ENCODE measurements around the gene FILIP1. TPM values are rescaled to one million over a fixed set of nuclear protein-coding genes. Genes with fewer than 3 reads are reported as not detected.

Gene FILIP1
- total and polyA plus RNA-seq, 8 donors, result 0.31 to 29.8 (median 5.7) TPM

DNA sequence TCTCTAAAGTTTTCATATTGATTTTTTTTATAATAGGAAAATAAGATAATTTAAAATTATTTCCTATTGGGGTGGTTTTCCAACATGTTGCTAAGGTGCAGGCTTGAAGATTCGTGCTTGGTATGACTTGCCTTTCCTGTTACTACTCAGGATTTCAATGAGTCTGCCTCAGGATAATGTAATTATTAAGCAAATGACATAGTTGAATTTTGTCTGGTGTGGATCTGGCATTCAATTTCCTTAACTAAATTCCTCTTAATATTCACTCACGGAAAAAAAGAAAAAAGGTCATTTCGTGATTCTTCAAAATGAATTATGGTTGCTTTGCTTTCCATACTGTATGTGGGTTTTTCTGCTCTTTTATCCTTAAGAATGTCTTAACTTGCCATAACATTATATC lies 9.3 kb upstream of the FILIP1 start:
- Histone ChIP-seq H3K4me1 (no peaks in the 10 kb centered on the region), H3K4me3 (no peak overlapping the region), H3K27ac (no peak overlapping the region), H3K36me3 (no peaks in the 10 kb centered on the region), H3K27me3 (no peaks in the 10 kb centered on the region), H3K9me3 (no peaks in the 10 kb centered on the region)
- intact Hi-C loops (cut with DNase I; ENCODE audit: low total_unique reads), result no loop called here
- no peak for DNase-seq
- 68 to 85% (median 82%) methylated on average over 3 of the region's 3 CpGs for WGBS, 5 donors
- TF ChIP-seq, protein P1, sequence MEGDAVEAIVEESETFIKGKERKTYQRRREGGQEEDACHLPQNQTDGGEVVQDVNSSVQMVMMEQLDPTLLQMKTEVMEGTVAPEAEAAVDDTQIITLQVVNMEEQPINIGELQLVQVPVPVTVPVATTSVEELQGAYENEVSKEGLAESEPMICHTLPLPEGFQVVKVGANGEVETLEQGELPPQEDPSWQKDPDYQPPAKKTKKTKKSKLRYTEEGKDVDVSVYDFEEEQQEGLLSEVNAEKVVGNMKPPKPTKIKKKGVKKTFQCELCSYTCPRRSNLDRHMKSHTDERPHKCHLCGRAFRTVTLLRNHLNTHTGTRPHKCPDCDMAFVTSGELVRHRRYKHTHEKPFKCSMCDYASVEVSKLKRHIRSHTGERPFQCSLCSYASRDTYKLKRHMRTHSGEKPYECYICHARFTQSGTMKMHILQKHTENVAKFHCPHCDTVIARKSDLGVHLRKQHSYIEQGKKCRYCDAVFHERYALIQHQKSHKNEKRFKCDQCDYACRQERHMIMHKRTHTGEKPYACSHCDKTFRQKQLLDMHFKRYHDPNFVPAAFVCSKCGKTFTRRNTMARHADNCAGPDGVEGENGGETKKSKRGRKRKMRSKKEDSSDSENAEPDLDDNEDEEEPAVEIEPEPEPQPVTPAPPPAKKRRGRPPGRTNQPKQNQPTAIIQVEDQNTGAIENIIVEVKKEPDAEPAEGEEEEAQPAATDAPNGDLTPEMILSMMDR (IDR thresholded peaks at IDR 0.05), result no peak
- TF ChIP-seq EP300 (IDR thresholded peaks at IDR 0.05) (no peak), POLR2AphosphoS5 (IDR thresholded peaks at IDR 0.05) (no peak), POLR2A (IDR thresholded peaks at IDR 0.05) (no peak)

DNA sequence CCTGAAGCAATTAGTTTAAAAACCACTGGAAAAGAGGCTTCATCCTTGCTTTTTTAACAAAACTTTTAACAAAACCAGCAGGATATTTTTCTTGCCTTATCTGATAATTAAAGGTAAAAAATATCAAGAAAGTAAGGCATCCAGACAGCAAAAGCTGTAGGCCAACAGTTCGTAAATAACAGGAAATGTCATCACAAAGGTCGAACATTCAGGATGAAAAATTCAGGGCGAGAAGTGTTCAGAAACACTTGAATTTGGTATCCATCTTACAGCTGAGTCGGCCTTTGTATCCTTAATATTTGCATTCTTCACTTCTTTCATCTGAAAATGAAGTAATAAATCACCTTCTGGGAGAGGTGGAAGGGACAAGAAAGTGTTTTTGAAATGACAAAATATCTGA lies 8.2 kb upstream of the FILIP1 start:
- TF ChIP-seq POLR2AphosphoS5 (IDR thresholded peaks at IDR 0.05) (no peak), POLR2A (IDR thresholded peaks at IDR 0.05) (no peak), EP300 (IDR thresholded peaks at IDR 0.05) (no peak)
- intact Hi-C loops (cut with DNase I; ENCODE audit: low total_unique reads), result no loop called here

DNA sequence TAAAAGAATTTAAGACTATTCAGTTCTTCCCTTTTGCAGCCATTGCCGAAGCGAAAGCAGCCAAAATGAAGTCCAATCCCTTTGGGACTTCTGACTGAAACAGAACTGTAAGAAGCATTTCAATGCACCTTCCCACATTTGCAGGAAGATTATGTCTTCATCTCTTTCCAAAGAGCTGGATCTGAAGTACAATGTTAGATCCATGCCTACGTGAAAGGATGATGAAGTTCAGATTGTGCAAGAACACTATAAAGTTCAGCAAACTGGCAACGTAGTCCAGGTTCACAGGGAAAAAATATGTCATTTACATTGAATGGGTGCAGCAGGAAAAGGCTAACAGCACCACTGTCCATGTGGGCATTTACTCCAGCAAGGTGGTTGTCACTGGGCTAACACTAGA lies 6.0 kb upstream of the FILIP1 start:
- H3K36me3 ChIP-seq, result no peaks in the 10 kb centered on the region
- H3K27ac ChIP-seq, result no peak overlapping the region
- DNase-seq, result no peak
- intact Hi-C loops (cut with DNase I; ENCODE audit: low total_unique reads), result no loop called here
- H3K4me1 ChIP-seq, result peaks cover 0 to 8% (median 0%) of the 10 kb centered on the region in 4 donors
- no peaks in the 10 kb centered on the region for H3K27me3 ChIP-seq
- H3K9me3 ChIP-seq, result no peaks in the 10 kb centered on the region
- no peak overlapping the region for H3K4me3 ChIP-seq
- WGBS, 5 donors, result 77 to 89% (median 85%) methylated on average over 4 of the region's 4 CpGs
- TF ChIP-seq EP300 (IDR thresholded peaks at IDR 0.05) (no peak), POLR2A (IDR thresholded peaks at IDR 0.05) (no peak), POLR2AphosphoS5 (IDR thresholded peaks at IDR 0.05) (no peak)
- TF ChIP-seq, protein P1 (IDR thresholded peaks at IDR 0.05), result no peak

More for the DNA sequence above, 8.2 kb upstream of the FILIP1 start:
- Histone ChIP-seq H3K4me3 (no peak overlapping the region), H3K36me3 (no peaks in the 10 kb centered on the region), H3K4me1 (no peaks in the 10 kb centered on the region), H3K27ac (no peak overlapping the region), H3K9me3 (no peaks in the 10 kb centered on the region), H3K27me3 (no peaks in the 10 kb centered on the region)
- 64 to 75% (median 67%) methylated on average over 4 of the region's 4 CpGs for WGBS, 5 donors
- DNase-seq, result no peak

DNA sequence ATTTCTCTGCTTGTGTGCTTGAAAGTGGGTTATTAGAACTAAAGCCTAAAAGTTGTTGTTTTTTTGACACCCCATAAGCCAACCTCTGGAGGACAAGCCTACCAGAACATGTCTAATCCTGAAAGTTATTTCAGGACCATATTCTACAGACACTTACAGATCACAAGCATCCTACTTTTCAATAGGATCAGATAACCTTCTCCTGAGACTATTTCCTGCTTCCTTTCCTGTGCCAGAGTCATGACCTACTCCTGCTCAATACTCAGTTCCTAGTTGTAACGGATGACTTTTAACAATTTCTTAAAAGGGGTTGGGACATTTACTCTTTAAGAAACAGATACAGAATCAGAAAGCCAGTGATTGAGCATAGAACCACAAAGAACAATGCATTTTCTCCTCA lies 5.3 kb upstream of the FILIP1 start:
- WGBS, 5 donors, result 70 to 89% (median 81%) methylated on average over 1 of the region's 1 CpG
- TF ChIP-seq, protein P1 (IDR thresholded peaks at IDR 0.05), result no peak
- TF ChIP-seq POLR2A (IDR thresholded peaks at IDR 0.05), result no peak
- TF ChIP-seq POLR2AphosphoS5 (IDR thresholded peaks at IDR 0.05), result no peak
- TF ChIP-seq EP300 (IDR thresholded peaks at IDR 0.05), result no peak

DNA sequence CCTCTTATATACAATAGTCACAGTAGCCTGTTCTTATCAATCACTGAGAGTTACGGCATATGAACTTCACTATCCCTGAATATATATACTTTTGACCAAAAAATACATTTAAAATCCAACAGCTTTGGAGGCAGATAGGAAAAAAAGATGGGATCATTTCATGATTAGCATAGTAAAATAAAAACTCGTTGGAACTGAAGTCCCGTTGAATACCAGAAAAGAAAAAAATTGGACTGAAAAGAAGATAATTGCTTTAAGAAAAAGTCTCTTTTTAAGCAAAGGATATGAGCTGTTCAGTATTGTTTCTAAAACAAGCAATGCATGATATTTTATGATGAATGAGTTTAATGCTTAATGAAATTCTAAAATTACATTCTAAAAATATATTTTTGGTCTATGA lies 4.4 kb upstream of the FILIP1 start:
- DNase-seq, result no peak
- intact Hi-C loops (cut with DNase I; ENCODE audit: low total_unique reads), result no loop called here
- no peaks in the 10 kb centered on the region for H3K27me3 ChIP-seq
- WGBS, 5 donors, result 70 to 81% (median 76%) methylated on average over 3 of the region's 3 CpGs
- no peak overlapping the region for H3K4me3 ChIP-seq
- H3K9me3 ChIP-seq, result no peaks in the 10 kb centered on the region
- H3K27ac ChIP-seq, result no peak overlapping the region
- no peak for TF ChIP-seq POLR2AphosphoS5 (IDR thresholded peaks at IDR 0.05)
- TF ChIP-seq, protein P1 (IDR thresholded peaks at IDR 0.05), result no peak
- TF ChIP-seq EP300 (IDR thresholded peaks at IDR 0.05), result no peak
- no peak for TF ChIP-seq POLR2A (IDR thresholded peaks at IDR 0.05)
- H3K4me1 ChIP-seq, result peaks cover 0 to 21% (median 0%) of the 10 kb centered on the region in 4 donors
- H3K36me3 ChIP-seq, result no peaks in the 10 kb centered on the region

More for the DNA sequence above, 5.3 kb upstream of the FILIP1 start:
- H3K36me3 ChIP-seq, result no peaks in the 10 kb centered on the region
- H3K4me3 ChIP-seq, result no peak overlapping the region
- intact Hi-C loops (cut with DNase I; ENCODE audit: low total_unique reads), result no loop called here
- no peaks in the 10 kb centered on the region for H3K9me3 ChIP-seq
- no peak for DNase-seq
- no peaks in the 10 kb centered on the region for H3K27me3 ChIP-seq
- peaks cover 0 to 15% (median 0%) of the 10 kb centered on the region in 4 donors for H3K4me1 ChIP-seq
- no peak overlapping the region for H3K27ac ChIP-seq

Measured in stomach (tissue), 9 donors.